Measurements from ENCODE around the gene ARHGAP27.
"Not testable (repeated sequence)": the region's sequence is repeated elsewhere in the genome, so short reads cannot be mapped to it uniquely, and the experiment has no call there.

ARHGAP27 gene

GRCh38 chr17:45444856-45445820 is 12.5 kb upstream of the ARHGAP27 start:
- H3K9me3 ChIP-seq (ENCODE audit: insufficient read depth, low read depth, low read length); H3K27me3 ChIP-seq (ENCODE audit: insufficient read depth, low read length); H3K4me3 ChIP-seq (ENCODE audit: low read length); H3K36me3 ChIP-seq (ENCODE audit: insufficient read depth, low read length); H3K4me1 ChIP-seq (ENCODE audit: insufficient read depth, low read length); H3K9ac ChIP-seq (ENCODE audit: low read depth, low read length); H3K27ac ChIP-seq (ENCODE audit: low read depth, low read length): not testable (repeated sequence)
- 94% methylated on average over 21 of the region's 21 CpGs for WGBS

GRCh38 chr17:45444301-45444700 is 11.6 kb upstream of the ARHGAP27 start:
- not testable (repeated sequence) for H3K9ac ChIP-seq (ENCODE audit: low read depth, low read length)

GRCh38 chr17:45443371-45444260 is 10.9 kb upstream of the ARHGAP27 start:
- H3K9me3 ChIP-seq (ENCODE audit: insufficient read depth, low read depth, low read length); H3K4me1 ChIP-seq (ENCODE audit: insufficient read depth, low read length); H3K36me3 ChIP-seq (ENCODE audit: insufficient read depth, low read length); H3K4me3 ChIP-seq (ENCODE audit: low read length); H3K27me3 ChIP-seq (ENCODE audit: insufficient read depth, low read length); H3K9ac ChIP-seq (ENCODE audit: low read depth, low read length); H3K27ac ChIP-seq (ENCODE audit: low read depth, low read length): not testable (repeated sequence)
- 92% methylated on average over 7 of the region's 10 CpGs for WGBS

More at GRCh38 chr17:45444301-45444700, 11.6 kb upstream of the ARHGAP27 start:
- H3K27me3 ChIP-seq (ENCODE audit: insufficient read depth, low read length); H3K4me3 ChIP-seq (ENCODE audit: low read length); H3K36me3 ChIP-seq (ENCODE audit: insufficient read depth, low read length); H3K27ac ChIP-seq (ENCODE audit: low read depth, low read length); H3K9me3 ChIP-seq (ENCODE audit: insufficient read depth, low read depth, low read length); H3K4me1 ChIP-seq (ENCODE audit: insufficient read depth, low read length): not testable (repeated sequence)
- WGBS: 88% methylated on average over 8 of the region's 10 CpGs

GRCh38 chr17:45441526-45442310 is 9.0 kb upstream of the ARHGAP27 start:
- Histone ChIP-seq H3K4me3 (ENCODE audit: low read length) (no peak overlapping the region), H3K27me3 (ENCODE audit: insufficient read depth, low read length) (no peaks in the 10 kb centered on the region), H3K27ac (ENCODE audit: low read depth, low read length) (no peak overlapping the region), H3K9ac (ENCODE audit: low read depth, low read length) (no peak overlapping the region), H3K4me1 (ENCODE audit: insufficient read depth, low read length) (peaks cover 15% of the 10 kb centered on the region), H3K36me3 (ENCODE audit: insufficient read depth, low read length) (no peaks in the 10 kb centered on the region), H3K9me3 (ENCODE audit: insufficient read depth, low read depth, low read length) (no peaks in the 10 kb centered on the region)
- 91% methylated on average over 13 of the region's 14 CpGs for WGBS

GRCh38 chr17:45440839-45441515 is 8.3 kb upstream of the ARHGAP27 start:
- not testable (repeated sequence) for H3K9ac ChIP-seq (ENCODE audit: low read depth, low read length); H3K9me3 ChIP-seq (ENCODE audit: insufficient read depth, low read depth, low read length); H3K27me3 ChIP-seq (ENCODE audit: insufficient read depth, low read length); H3K4me3 ChIP-seq (ENCODE audit: low read length); H3K27ac ChIP-seq (ENCODE audit: low read depth, low read length); H3K36me3 ChIP-seq (ENCODE audit: insufficient read depth, low read length)
- WGBS: 86% methylated on average over 7 of the region's 7 CpGs
- H3K4me1 ChIP-seq (ENCODE audit: insufficient read depth, low read length): peaks cover 15% of the 10 kb centered on the region

- Histone ChIP-seq H3K9ac (ENCODE audit: low read depth, low read length) (no peak overlapping the region), H3K9me3 (ENCODE audit: insufficient read depth, low read depth, low read length) (no peaks in the 10 kb centered on the region), H3K36me3 (ENCODE audit: insufficient read depth, low read length) (no peaks in the 10 kb centered on the region), H3K4me3 (ENCODE audit: low read length) (no peak overlapping the region), H3K27me3 (ENCODE audit: insufficient read depth, low read length) (no peaks in the 10 kb centered on the region), H3K4me1 (ENCODE audit: insufficient read depth, low read length) (peaks cover 15% of the 10 kb centered on the region), H3K27ac (ENCODE audit: low read depth, low read length) (no peak overlapping the region)
- WGBS: 34% methylated on average over 10 of the region's 10 CpGs
Measured at GRCh38 chr17:45440161-45440778, 7.6 kb upstream of the ARHGAP27 start.

GRCh38 chr17:45438931-45439610 is 6.4 kb upstream of the ARHGAP27 start:
- Histone ChIP-seq H3K9me3 (ENCODE audit: insufficient read depth, low read depth, low read length) (no peaks in the 10 kb centered on the region), H3K27ac (ENCODE audit: low read depth, low read length) (no peak overlapping the region), H3K9ac (ENCODE audit: low read depth, low read length) (no peak overlapping the region), H3K36me3 (ENCODE audit: insufficient read depth, low read length) (no peaks in the 10 kb centered on the region), H3K4me1 (ENCODE audit: insufficient read depth, low read length) (peaks cover 15% of the 10 kb centered on the region), H3K4me3 (ENCODE audit: low read length) (no peak overlapping the region), H3K27me3 (ENCODE audit: insufficient read depth, low read length) (peaks cover 5% of the 10 kb centered on the region)
- 89% methylated on average over 11 of the region's 11 CpGs for WGBS

- Histone ChIP-seq H3K4me3 (ENCODE audit: low read length) (no peak overlapping the region), H3K4me1 (ENCODE audit: insufficient read depth, low read length) (peaks cover 15% of the 10 kb centered on the region), H3K27me3 (ENCODE audit: insufficient read depth, low read length) (peaks cover 19% of the 10 kb centered on the region), H3K27ac (ENCODE audit: low read depth, low read length) (no peak overlapping the region), H3K9me3 (ENCODE audit: insufficient read depth, low read depth, low read length) (no peaks in the 10 kb centered on the region), H3K36me3 (ENCODE audit: insufficient read depth, low read length) (no peaks in the 10 kb centered on the region), H3K9ac (ENCODE audit: low read depth, low read length) (no peak overlapping the region)
- 72% methylated on average over 30 of the region's 30 CpGs for WGBS
Measured at GRCh38 chr17:45437465-45438283, 5.0 kb upstream of the ARHGAP27 start.

GRCh38 chr17:45436625-45437464 is 4.2 kb upstream of the ARHGAP27 start:
- Histone ChIP-seq H3K9me3 (ENCODE audit: insufficient read depth, low read depth, low read length) (no peaks in the 10 kb centered on the region), H3K27ac (ENCODE audit: low read depth, low read length) (no peak overlapping the region), H3K27me3 (ENCODE audit: insufficient read depth, low read length) (peaks cover 26% of the 10 kb centered on the region), H3K36me3 (ENCODE audit: insufficient read depth, low read length) (no peaks in the 10 kb centered on the region), H3K9ac (ENCODE audit: low read depth, low read length) (no peak overlapping the region), H3K4me3 (ENCODE audit: low read length) (no peak overlapping the region), H3K4me1 (ENCODE audit: insufficient read depth, low read length) (peaks cover 15% of the 10 kb centered on the region)
- WGBS: 90% methylated on average over 23 of the region's 23 CpGs

Measured in HUES64 (cell line).